Peyer's patch (tissue), 4 donors: ENCODE measurements around the gene FANCB.

Experiments used
- POLR2A ChIP-seq, 2 donors: fragments of 450-650 bp; IDR thresholded peaks; one replicate each; pipeline ENCODE4 v1.5.1; 2017; ENCODE audit warnings: antibody characterized with exemption in 2 of 2, mild to moderate bottlenecking in 2 of 2, moderate library complexity in 2 of 2
- TF ChIP-seq, protein P1 (sequence below), 6 experiments: fragments of 450-650 bp in 4 of 6; fragments of 200-600 bp in 2 of 6; sonication (generic) in 1 of 6; IDR thresholded peaks; one replicate each; pipeline ENCODE4 v1.5.1; 2017 to 2019; ENCODE audit warnings: antibody characterized with exemption in 6 of 6, mild to moderate bottlenecking in 3 of 6, moderate library complexity in 1 of 6

GRCh38 chrX:14919407-14919806 lies 46.5 kb upstream of the FANCB start:
- TF ChIP-seq, protein P1, sequence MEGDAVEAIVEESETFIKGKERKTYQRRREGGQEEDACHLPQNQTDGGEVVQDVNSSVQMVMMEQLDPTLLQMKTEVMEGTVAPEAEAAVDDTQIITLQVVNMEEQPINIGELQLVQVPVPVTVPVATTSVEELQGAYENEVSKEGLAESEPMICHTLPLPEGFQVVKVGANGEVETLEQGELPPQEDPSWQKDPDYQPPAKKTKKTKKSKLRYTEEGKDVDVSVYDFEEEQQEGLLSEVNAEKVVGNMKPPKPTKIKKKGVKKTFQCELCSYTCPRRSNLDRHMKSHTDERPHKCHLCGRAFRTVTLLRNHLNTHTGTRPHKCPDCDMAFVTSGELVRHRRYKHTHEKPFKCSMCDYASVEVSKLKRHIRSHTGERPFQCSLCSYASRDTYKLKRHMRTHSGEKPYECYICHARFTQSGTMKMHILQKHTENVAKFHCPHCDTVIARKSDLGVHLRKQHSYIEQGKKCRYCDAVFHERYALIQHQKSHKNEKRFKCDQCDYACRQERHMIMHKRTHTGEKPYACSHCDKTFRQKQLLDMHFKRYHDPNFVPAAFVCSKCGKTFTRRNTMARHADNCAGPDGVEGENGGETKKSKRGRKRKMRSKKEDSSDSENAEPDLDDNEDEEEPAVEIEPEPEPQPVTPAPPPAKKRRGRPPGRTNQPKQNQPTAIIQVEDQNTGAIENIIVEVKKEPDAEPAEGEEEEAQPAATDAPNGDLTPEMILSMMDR (IDR thresholded peaks at IDR 0.05), result no peak
- no peak for TF ChIP-seq POLR2A (IDR thresholded peaks at IDR 0.05)
